Liver (tissue), 9 donors: Measurements from ENCODE around the gene PELO. TPM values are rescaled to one million over a fixed set of nuclear protein-coding genes. Genes with fewer than 3 reads are reported as not detected.
A peak's percentile ranks its signal among the peaks of the same experiment; 100 is the strongest.

ENCODE experiments used
- DNase-seq: peaks from one replicate; pipeline ENCODE4 v3.0.0-alpha.2; 2017; ENCODE audit warnings: low spot score
- H3K27ac ChIP-seq, 2 donors: one replicate each; pipeline ENCODE4 v1.7.0; 2013; ENCODE audit warnings: inconsistent platforms in 2 of 2, low read length in 2 of 2, control low read depth in 1 of 2, low read depth in 1 of 2, mild to moderate bottlenecking in 1 of 2
- H3K27me3 ChIP-seq, 4 donors: one replicate each; pipeline versions ENCODE4 v1.6.1 to v1.7.0; 2013; ENCODE audit warnings: low read length in 3 of 4, inconsistent platforms in 1 of 4, mild to moderate bottlenecking in 1 of 4, moderate library complexity in 1 of 4; ENCODE audit not compliant: control insufficient read depth in 4 of 4, insufficient read depth in 4 of 4
- H3K36me3 ChIP-seq, 4 donors: one replicate each; pipeline versions ENCODE4 v1.6.1 to v1.7.0; 2013; ENCODE audit warnings: low read length in 3 of 4, mild to moderate bottlenecking in 3 of 4, low read depth in 1 of 4, moderate library complexity in 1 of 4; ENCODE audit not compliant: control insufficient read depth in 4 of 4, insufficient read depth in 3 of 4
- H3K4me1 ChIP-seq, 4 donors: one replicate each; pipeline versions ENCODE4 v1.6.1 to v1.7.0; 2013; ENCODE audit warnings: low read length in 3 of 4, mild to moderate bottlenecking in 3 of 4, moderate library complexity in 1 of 4; ENCODE audit not compliant: control insufficient read depth in 4 of 4, insufficient read depth in 4 of 4
- H3K4me3 ChIP-seq, 3 donors: one replicate each; pipeline versions ENCODE4 v1.6.1 to v1.7.0; 2013; ENCODE audit warnings: low read length in 3 of 3, control low read depth in 1 of 3, low read depth in 1 of 3, mild to moderate bottlenecking in 1 of 3
- H3K9ac ChIP-seq, 2 donors: one replicate each; pipeline ENCODE4 v1.7.0; 2013; ENCODE audit warnings: low read length in 2 of 2, mild to moderate bottlenecking in 2 of 2, moderate library complexity in 2 of 2, control low read depth in 1 of 2, low read depth in 1 of 2
- H3K9me3 ChIP-seq, 4 donors: one replicate each; pipeline versions ENCODE4 v1.6.1 to v1.7.0; 2013; ENCODE audit warnings: low read length in 3 of 4; ENCODE audit not compliant: control insufficient read depth in 4 of 4
- EGR1 ChIP-seq, 2 donors: IDR thresholded peaks; 2 replicates each; pipeline ENCODE4 v1.6.1; 2016 to 2018; ENCODE audit warnings: antibody characterized with exemption in 2 of 2, low read depth in 2 of 2
- FOXA1 ChIP-seq: IDR thresholded peaks from 2 replicates; pipeline ENCODE4 v1.6.1; 2016; ENCODE audit warnings: antibody characterized with exemption
- FOXA2 ChIP-seq: IDR thresholded peaks from 2 replicates; pipeline ENCODE4 v1.6.1; 2016; ENCODE audit warnings: antibody characterized with exemption
- GABPA ChIP-seq, 2 donors: IDR thresholded peaks in 1 of 2; conservative IDR thresholded peaks in 1 of 2; 2 replicates each; pipeline ENCODE4 v1.6.1; 2016; ENCODE audit warnings: antibody characterized with exemption in 2 of 2, mild to moderate bottlenecking in 1 of 2, moderate library complexity in 1 of 2
- HNF4A ChIP-seq, 2 donors: conservative IDR thresholded peaks; 2 replicates each; pipeline ENCODE4 v1.6.1; 2016; ENCODE audit warnings: antibody characterized with exemption in 2 of 2, mild to moderate bottlenecking in 2 of 2
- HNF4G ChIP-seq: IDR thresholded peaks from 2 replicates; pipeline ENCODE4 v1.6.1; 2016; ENCODE audit warnings: antibody characterized with exemption
- JUND ChIP-seq, 2 donors: IDR thresholded peaks; 2 replicates each; pipeline ENCODE4 v1.6.1; 2016; ENCODE audit warnings: antibody characterized with exemption in 2 of 2
- MAX ChIP-seq: IDR thresholded peaks from 2 replicates; pipeline ENCODE4 v1.6.1; 2016; ENCODE audit warnings: antibody characterized with exemption
- NR2F2 ChIP-seq: IDR thresholded peaks from 2 replicates; pipeline ENCODE4 v1.6.1; 2016; ENCODE audit warnings: antibody characterized with exemption
- RAD21 ChIP-seq, 2 donors: IDR thresholded peaks; 2 replicates each; pipeline ENCODE4 v1.6.1; 2016; ENCODE audit warnings: antibody characterized with exemption in 2 of 2, mild to moderate bottlenecking in 2 of 2
- RXRA ChIP-seq, 2 donors: IDR thresholded peaks; 2 replicates each; pipeline ENCODE4 v1.6.1; 2017 to 2018; ENCODE audit warnings: antibody characterized with exemption in 2 of 2, mild to moderate bottlenecking in 1 of 2
- SP1 ChIP-seq: IDR thresholded peaks from 2 replicates; pipeline ENCODE4 v1.6.1; 2018; ENCODE audit warnings: antibody characterized with exemption, mild to moderate bottlenecking
- TAF1 ChIP-seq: conservative IDR thresholded peaks from 2 replicates; pipeline ENCODE4 v1.6.1; 2016; ENCODE audit warnings: antibody characterized with exemption, mild to moderate bottlenecking
- YY1 ChIP-seq: IDR thresholded peaks from 2 replicates; pipeline ENCODE4 v1.6.1; 2016; ENCODE audit warnings: antibody characterized with exemption, mild to moderate bottlenecking
- ZBTB33 ChIP-seq: IDR thresholded peaks from 2 replicates; pipeline ENCODE4 v1.6.1; 2016; ENCODE audit warnings: antibody characterized with exemption
- WGBS: extraction: QIAGEN DNeasy Blood & Tissue Kit; methylation state at CpG from one replicate; pipeline ENCODE4 v1.1.7; 2013; 5-methylcytosine and 5-hydroxymethylcytosine counted together
- polyA plus RNA-seq, 2 donors: library from polyadenylated mRNA; stranded (reverse) in 1 of 2; unstranded in 1 of 2; fragments of 200-250 nt in 1 of 2; fragments of >200 nt in 1 of 2; fragmentation: Nextera tagmentation in 1 of 2; extraction: Ambion mirVana in 1 of 2; gene quantifications; one replicate each; pipeline versions ENCODE4 v1.2.1 to v1.2.3, GENCODE V29; 2013 to 2015
- total RNA-seq, 2 donors: library from RNA; depleted of rRNA; stranded (reverse); fragments of >200 nt; gene quantifications; one replicate each; pipeline ENCODE4 v1.2.3, GENCODE V29; 2014
- TF ChIP-seq, protein P1 (sequence below): IDR thresholded peaks from 2 replicates; pipeline ENCODE4 v1.6.1; 2016; ENCODE audit warnings: antibody characterized with exemption
- TF ChIP-seq, protein P2 (sequence below): fragments of 150-350 bp; IDR thresholded peaks from 2 replicates; pipeline ENCODE4 v1.5.1; 2017; ENCODE audit warnings: improper control_type of control experiment, low read depth, low read length; ENCODE audit not compliant: missing input control
- donor health status: healthy.
- donor health status: healthy.
- donor health status: healthy.
- donor health status: healthy.
- donor health status: healthy.

Gene PELO
- total and polyA plus RNA-seq, 4 donors, result 10.1 to 24.6 (median 16.5) TPM

DNA sequence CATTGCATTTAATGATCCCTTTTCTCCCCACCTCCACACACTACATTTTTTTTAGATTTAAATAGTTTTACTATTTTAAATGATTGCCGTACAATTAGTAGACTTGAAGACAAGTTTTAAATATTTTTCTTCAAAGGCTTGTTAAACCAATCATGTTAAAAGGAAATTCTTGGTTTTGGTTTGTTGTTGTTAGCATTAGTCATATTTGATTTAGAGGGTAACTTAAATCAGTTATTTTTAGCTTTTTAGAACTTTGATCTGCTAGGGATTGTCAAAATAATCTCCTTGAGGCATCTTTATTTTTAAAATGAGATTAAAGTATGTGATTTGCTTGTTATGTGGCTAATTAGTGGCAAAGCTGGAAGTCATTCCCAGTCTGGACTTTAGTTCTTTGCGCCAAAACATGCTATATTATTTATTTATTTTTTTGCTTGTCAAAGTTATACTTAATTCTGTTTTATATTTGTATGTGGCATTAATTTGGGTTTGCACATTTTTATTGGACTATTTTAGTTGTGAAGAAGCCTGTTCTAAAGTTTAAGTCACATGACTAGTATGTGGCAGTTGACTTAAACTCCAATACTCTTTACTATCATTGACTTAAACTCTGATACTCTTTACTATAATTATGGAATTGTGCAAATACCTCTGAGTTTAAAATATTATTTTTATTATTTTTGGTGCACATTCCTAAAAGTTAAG, 14.7 kb downstream of the PELO start (continued):
- TF ChIP-seq MAX (no peak), JUND (IDR thresholded peaks at IDR 0.05) (no peak), SP1 (no peak), YY1 (no peak)

DNA sequence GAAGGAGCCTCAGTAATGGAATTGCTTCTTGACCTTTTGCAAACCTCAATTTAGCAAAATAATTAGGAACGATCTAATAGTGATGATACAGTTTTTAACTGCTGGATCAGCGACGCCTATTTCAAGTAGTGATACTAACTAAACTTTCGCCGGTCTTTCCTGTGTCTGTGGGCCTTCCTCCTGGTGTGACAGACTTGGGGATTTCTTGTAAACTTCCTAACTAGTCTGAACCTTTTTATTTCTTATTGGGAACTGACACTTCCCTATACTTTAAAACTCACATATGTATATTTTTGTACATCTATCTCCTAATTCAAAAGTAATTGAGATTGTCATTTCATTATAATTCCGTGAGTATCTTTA, 15.2 kb downstream of the PELO start:
- Histone ChIP-seq H3K9me3 (no peaks in the 10 kb centered on the region), H3K4me1 (peaks cover 8 to 53% (median 37%) of the 10 kb centered on the region in 4 donors), H3K27me3 (no peaks in the 10 kb centered on the region), H3K4me3 (no peak overlapping the region), H3K27ac (no peak overlapping the region), H3K36me3 (peaks cover 0 to 5% (median 0%) of the 10 kb centered on the region in 4 donors), H3K9ac (peak overlapping the region in 1 of 2 donors; percentile 47)
- 59% methylated on average over 6 of the region's 6 CpGs for WGBS
- TF ChIP-seq, protein P1, sequence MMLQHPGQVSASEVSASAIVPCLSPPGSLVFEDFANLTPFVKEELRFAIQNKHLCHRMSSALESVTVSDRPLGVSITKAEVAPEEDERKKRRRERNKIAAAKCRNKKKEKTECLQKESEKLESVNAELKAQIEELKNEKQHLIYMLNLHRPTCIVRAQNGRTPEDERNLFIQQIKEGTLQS, result no peak
- TF ChIP-seq RAD21 (IDR thresholded peaks at IDR 0.05), result no peak
- TF ChIP-seq GABPA (IDR thresholded peaks at IDR 0.05 in 1 of 2, conservative IDR thresholded peaks at IDR 0.05 in 1 of 2), result no peak
- TF ChIP-seq FOXA2, result no peak
- no peak for TF ChIP-seq HNF4G
- TF ChIP-seq MAX, result no peak
- no peak for TF ChIP-seq EGR1 (IDR thresholded peaks at IDR 0.05; ENCODE audit: low read depth in 2 of 2)
- TF ChIP-seq YY1, result no peak
- TF ChIP-seq FOXA1, result no peak
- no peak for TF ChIP-seq ZBTB33
- TF ChIP-seq HNF4A (conservative IDR thresholded peaks at IDR 0.05), result no peak
- TF ChIP-seq, protein P2, sequence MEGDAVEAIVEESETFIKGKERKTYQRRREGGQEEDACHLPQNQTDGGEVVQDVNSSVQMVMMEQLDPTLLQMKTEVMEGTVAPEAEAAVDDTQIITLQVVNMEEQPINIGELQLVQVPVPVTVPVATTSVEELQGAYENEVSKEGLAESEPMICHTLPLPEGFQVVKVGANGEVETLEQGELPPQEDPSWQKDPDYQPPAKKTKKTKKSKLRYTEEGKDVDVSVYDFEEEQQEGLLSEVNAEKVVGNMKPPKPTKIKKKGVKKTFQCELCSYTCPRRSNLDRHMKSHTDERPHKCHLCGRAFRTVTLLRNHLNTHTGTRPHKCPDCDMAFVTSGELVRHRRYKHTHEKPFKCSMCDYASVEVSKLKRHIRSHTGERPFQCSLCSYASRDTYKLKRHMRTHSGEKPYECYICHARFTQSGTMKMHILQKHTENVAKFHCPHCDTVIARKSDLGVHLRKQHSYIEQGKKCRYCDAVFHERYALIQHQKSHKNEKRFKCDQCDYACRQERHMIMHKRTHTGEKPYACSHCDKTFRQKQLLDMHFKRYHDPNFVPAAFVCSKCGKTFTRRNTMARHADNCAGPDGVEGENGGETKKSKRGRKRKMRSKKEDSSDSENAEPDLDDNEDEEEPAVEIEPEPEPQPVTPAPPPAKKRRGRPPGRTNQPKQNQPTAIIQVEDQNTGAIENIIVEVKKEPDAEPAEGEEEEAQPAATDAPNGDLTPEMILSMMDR, result no peak
- TF ChIP-seq NR2F2, result no peak
- TF ChIP-seq TAF1, result no peak
- DNase-seq, result no peak

DNA sequence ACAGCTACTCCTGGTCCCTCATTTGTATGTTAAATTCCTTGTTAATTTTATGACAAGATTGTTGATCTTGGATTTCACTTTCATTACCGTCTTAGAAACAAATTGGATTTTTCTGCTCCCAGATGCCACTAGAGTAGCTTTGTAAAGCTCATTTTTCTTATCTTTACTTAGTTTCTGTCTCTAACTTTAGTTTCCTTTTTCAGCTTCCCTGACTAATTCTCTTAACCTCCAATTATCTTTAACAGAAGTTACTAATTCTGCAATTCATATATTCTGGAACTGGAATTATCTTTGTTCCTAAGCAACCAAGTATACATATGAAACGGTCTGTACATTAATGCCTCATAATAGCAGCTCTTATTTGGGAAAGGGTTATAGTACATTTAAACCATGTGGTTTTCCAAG, 16.7 kb downstream of the PELO start:
- Histone ChIP-seq H3K27ac (peak overlapping the region in 1 of 2 donors; percentile 9), H3K9me3 (no peaks in the 10 kb centered on the region), H3K36me3 (peaks cover 0 to 5% (median 0%) of the 10 kb centered on the region in 4 donors), H3K4me3 (no peak overlapping the region), H3K27me3 (no peaks in the 10 kb centered on the region), H3K4me1 (peaks cover 5 to 40% (median 26%) of the 10 kb centered on the region in 4 donors), H3K9ac (no peak overlapping the region)
- DNase-seq, result no peak
- TF ChIP-seq NR2F2, result no peak
- no peak for TF ChIP-seq FOXA1
- no peak for TF ChIP-seq RXRA (IDR thresholded peaks at IDR 0.05)
- TF ChIP-seq EGR1 (IDR thresholded peaks at IDR 0.05; ENCODE audit: low read depth in 2 of 2), result no peak
- TF ChIP-seq RAD21 (IDR thresholded peaks at IDR 0.05), result no peak
- TF ChIP-seq YY1, result no peak
- WGBS, result 62% methylated on average over 2 of the region's 2 CpGs
